ENCODE measurements around the gene NFILZ.

The NFILZ gene

DNA sequence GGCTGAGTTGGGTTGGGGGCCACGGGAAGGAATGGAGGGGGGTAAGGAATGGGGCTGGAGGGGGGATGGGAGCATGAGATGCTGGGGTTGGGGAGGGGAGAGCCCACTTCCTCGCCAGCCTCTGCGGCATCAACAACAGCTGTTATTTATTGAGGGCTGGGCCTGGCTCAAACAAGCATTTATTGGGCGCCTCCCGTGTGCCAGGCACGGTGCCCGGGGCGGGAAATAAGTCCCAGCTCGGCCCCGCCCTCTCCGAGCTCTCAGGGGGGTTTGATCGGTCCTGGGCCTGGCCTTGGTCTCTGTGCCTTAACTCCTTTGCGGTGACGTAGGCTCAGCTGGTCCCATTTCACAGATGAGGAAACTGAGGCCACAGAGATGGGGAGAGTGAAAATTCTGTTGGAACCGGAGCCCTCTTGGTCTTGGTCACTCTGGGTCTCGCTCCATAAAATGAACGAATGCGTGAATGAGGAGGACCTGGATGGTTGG is 19.0 kb upstream of the NFILZ start:
- TF ChIP-seq, protein P1, sequence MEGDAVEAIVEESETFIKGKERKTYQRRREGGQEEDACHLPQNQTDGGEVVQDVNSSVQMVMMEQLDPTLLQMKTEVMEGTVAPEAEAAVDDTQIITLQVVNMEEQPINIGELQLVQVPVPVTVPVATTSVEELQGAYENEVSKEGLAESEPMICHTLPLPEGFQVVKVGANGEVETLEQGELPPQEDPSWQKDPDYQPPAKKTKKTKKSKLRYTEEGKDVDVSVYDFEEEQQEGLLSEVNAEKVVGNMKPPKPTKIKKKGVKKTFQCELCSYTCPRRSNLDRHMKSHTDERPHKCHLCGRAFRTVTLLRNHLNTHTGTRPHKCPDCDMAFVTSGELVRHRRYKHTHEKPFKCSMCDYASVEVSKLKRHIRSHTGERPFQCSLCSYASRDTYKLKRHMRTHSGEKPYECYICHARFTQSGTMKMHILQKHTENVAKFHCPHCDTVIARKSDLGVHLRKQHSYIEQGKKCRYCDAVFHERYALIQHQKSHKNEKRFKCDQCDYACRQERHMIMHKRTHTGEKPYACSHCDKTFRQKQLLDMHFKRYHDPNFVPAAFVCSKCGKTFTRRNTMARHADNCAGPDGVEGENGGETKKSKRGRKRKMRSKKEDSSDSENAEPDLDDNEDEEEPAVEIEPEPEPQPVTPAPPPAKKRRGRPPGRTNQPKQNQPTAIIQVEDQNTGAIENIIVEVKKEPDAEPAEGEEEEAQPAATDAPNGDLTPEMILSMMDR (IDR thresholded peaks at IDR 0.05; ENCODE audit: insufficient read depth, low read depth, low read length, missing control alignments), result no peak
- no peak overlapping the region for H3K4me3 ChIP-seq (ENCODE audit: low read length)
- no peak for DNase-seq (ENCODE audit: low read depth)

- no peak overlapping the region for H3K4me3 ChIP-seq (ENCODE audit: low read length)
- TF ChIP-seq, protein P1 (IDR thresholded peaks at IDR 0.05; ENCODE audit: insufficient read depth, low read depth, low read length, missing control alignments), result no peak
- DNase-seq (ENCODE audit: low read depth), result no peak
These were observed 18.3 kb upstream of the NFILZ start for GRCh38 chr19:8611877-8612806.

DNA sequence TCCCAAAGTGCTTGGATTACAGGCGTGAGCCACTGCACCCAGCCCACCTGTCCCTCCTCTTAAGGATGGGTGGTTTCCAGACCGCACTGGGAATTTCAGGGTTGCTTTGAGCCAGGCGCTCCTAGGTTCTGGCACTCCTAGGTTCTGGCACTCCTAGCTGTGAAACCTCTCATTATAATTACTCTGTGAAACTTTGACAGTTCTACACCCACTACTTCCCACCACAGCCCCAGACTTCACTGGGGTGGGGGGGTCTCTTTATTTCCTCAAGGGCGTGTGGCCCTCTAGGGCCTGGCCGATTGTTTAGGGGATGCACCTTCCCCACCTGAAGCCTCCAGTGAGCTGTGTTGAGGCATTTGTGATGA is 17.6 kb upstream of the NFILZ start:
- DNase-seq (ENCODE audit: low read depth), result no peak
- TF ChIP-seq, protein P1 (IDR thresholded peaks at IDR 0.05; ENCODE audit: insufficient read depth, low read depth, low read length, missing control alignments), result no peak
- no peak overlapping the region for H3K4me3 ChIP-seq (ENCODE audit: low read length)

- TF ChIP-seq, protein P1 (IDR thresholded peaks at IDR 0.05; ENCODE audit: insufficient read depth, low read depth, low read length, missing control alignments), result no peak
- H3K4me3 ChIP-seq (ENCODE audit: low read length), result no peak overlapping the region
- no peak for DNase-seq (ENCODE audit: low read depth)
These were observed 16.0 kb upstream of the NFILZ start for GRCh38 chr19:8614455-8614854.

- no peak overlapping the region for H3K4me3 ChIP-seq (ENCODE audit: low read length)
- TF ChIP-seq, protein P1 (IDR thresholded peaks at IDR 0.05; ENCODE audit: insufficient read depth, low read depth, low read length, missing control alignments), result no peak
- no peak for DNase-seq (ENCODE audit: low read depth)
These were observed 15.4 kb upstream of the NFILZ start for GRCh38 chr19:8615024-8615423.

DNA sequence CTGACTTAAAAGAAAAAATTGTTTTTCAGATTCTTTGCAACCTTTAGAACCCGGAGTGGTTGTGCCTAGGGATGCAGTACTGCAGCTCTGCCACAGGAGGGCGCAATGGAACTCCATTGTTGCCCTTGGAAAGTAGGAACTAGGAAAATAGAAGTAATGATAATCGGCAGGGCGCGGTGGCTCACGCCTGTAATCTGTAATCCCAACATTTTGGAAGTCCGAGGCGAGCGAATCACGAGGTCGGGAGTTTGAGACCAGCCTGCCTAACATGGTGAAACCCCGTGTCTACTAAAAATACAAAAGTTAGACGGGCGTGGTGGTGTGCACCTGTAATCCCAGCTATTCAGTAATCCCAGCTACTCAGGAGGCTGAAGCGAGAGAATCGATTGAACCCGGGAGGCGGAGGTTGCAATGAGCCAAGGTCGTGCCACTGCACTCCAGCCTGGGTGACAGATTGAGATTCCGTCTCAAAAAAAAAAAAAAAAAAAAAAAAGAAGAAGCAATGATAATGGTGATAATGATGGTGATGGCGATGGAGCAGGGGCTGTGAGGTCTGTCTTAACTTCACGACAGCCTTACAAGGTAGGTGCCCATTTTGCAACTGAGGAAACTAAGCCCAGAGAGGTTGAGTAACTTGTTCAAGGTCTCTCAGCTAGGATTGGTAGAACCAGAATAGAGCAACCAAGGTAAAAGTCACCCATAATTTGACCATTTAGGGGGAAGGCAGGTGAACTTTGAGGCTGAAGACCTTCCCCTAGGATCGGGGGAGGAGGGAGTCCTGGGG is 14.4 kb upstream of the NFILZ start:
- no peak for DNase-seq (ENCODE audit: low read depth)
- H3K4me3 ChIP-seq (ENCODE audit: low read length), result no peak overlapping the region

More for the DNA sequence above, 14.4 kb upstream of the NFILZ start:
- TF ChIP-seq, protein P1 (IDR thresholded peaks at IDR 0.05; ENCODE audit: insufficient read depth, low read depth, low read length, missing control alignments), result peak; percentile 55

Data from epithelial cell of esophagus (primary cell).